Epithelial cell of prostate (primary cell): ENCODE data around the gene RAB7B.
A peak's percentile ranks its signal among the peaks of the same experiment; 100 is the strongest.
"Not testable (repeated sequence)": the region's sequence is repeated elsewhere in the genome, so short reads cannot be mapped to it uniquely, and the experiment has no call there.

Experiments used
- DNase-seq: peaks from one replicate; pipeline ENCODE4 v3.0.0-alpha.2; 2011; ENCODE audit warnings: low read depth, low spot score
- H3K27ac ChIP-seq: fragments of 450-650 bp; 2 replicates; pipeline ENCODE4 v1.5.1; 2017; ENCODE audit warnings: mild to moderate bottlenecking

Gene RAB7B

DNA sequence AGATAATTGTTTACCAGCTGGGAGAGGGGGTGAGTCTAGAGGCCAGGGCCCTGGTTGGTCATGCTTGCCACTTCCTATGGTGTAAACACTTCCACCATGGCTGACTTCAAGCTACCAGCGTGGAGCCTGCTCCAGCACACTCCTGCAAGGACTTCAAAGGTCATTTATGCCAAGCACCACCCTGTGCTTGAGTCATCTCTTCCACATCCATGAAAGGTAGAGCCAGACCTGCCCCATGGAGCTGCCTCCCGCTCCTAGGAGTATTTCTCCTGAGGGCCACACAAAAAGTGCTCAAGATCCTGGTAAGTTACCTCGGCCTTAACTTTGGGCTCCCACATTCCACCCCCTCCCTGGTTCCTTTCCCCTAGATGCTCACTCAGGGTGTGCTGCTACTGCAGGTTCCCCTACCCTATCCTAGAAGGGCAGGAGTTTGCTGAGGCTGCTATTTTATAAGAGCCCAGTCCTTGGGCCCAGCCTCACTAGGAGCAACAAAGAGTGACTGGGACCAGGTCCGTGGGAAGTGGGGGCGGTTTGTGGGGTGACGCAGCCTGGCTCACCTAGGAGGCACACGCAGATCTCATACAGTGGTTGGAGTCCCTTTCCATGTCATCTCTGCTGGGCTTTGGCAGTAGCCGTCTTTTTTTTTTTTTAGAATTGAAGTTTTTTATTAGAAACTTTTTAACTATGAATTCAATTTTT is 2.4 kb downstream of the RAB7B start:
- no peak for DNase-seq
- H3K27ac ChIP-seq = peak overlapping the region; percentile 86

DNA sequence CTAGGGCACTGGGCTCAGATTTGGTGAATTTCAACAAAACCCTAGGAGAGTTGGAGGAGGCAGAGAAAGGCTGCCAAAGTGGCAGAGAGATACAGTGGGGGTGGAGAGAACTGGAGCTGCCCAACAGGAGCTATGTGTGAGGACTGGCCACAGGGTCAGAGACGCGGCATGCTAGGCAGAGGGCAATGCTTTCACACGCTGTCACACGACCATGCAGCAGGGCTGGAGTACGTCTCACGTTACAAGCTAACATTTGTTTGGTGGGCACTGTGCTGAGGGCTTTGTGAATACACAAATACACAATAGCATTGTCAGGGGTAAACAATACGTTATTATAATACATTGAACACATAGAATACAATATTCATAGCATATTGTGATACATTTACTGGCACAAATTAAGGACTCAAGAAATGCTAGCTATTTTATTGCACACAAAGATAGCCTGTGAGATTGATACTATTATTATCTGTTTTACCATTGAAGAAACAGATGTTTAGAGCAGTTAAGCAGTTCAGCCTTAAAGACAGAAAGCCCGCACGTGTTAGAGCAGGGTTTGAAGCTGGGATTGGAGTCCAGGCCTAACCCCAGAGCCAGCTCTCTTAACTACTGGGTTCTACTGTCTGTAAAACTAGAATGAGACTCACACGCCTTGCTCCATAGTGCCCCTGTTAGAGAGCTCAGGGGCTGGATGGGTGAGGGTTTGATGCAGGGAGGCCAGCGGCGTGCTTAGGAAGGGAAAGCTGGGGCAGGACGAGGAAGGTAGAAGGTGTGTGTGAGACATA is 4.5 kb downstream of the RAB7B start:
- DNase-seq = no peak
- no peak overlapping the region for H3K27ac ChIP-seq

DNA sequence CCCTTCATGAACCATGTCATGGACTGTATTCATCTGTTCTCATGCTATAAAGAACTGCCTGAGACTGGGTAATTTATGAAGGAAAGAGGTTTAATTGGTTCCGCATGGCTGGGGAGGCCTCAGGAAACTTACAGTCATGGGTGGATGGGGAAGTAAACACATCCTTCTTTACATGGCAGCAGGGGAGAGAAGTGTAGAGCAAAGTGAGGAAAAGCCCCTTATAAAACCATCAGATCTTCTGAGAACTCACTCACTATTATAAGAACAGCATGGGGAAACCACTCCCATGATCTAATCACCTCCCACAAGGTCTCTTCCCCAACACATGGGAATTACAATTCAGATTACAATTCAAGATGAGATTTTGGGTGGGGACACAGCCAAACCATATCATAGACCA is 6.6 kb downstream of the RAB7B start:
- DNase-seq, H3K27ac ChIP-seq: not testable (repeated sequence)

DNA sequence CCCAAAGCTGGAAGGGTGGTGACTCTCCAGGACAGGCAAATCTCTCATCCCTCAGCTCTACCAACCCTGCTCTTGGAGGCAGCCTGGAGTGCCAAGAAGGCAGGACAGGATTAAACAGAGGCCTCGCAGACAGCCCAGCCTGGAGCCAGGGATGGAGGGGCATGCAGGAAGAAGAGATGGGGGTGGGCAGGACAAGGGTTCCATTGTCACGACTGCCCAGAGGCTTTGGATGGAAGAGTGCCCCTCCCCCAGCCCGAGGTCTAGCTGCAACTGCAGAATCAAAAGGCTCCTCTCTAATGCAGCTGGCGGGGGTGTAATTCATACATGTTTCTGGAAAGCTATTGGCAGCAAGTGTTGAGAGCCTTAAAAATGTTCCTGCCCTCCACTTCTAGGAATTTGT is 8.8 kb downstream of the RAB7B start:
- H3K27ac ChIP-seq = no peak overlapping the region
- no peak for DNase-seq

DNA sequence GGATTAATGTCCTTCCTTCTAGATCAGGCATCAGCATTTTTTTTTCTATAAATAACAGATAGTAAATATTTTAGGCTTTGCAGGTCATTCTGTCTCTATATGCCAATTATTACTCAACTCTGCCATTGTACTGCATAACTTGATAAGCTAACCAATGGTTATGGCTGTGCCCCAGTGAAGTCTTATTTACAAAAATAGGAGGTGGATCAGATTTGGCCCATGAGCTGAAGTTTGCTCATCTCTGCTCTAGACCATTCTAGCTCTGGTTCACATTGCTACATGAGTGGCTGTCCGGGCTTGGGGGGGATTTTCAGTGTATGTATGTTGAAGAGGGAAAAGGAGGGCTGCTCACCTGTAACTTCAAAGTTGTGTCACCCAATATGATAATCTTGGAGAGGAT is 10.1 kb downstream of the RAB7B start:
- no peak for DNase-seq
- no peak overlapping the region for H3K27ac ChIP-seq

DNA sequence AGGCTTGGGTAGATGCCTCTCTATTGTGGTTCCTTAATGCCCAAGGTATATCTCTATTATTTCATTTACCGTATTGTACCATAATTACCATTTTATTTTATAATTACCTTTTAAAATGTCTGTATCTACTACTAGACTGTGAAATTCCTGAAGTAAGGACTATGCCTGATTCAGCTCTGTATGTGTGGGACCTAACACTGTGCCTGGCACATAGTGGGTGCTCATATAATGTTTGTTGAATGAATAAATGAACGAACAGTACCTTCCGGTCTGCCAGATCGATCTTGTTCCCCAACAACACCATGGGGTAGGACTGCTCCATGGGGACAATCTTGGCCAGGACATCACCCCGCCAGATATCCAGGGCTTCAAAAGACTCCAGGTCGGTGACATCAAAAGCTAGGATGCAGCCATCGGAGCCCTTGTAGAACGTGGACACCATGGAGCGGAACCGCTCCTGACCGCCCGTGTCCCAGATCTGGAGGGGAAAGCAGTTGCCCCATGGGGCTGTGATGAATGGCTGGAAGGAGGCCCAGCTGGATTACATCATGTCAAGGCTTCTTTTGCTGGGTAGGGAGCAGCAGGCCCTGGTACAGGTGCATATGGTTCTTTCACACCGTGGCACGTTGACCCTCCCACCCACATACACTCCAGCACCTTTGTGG is 10.8 kb downstream of the RAB7B start:
- no peak overlapping the region for H3K27ac ChIP-seq
- no peak for DNase-seq

DNA sequence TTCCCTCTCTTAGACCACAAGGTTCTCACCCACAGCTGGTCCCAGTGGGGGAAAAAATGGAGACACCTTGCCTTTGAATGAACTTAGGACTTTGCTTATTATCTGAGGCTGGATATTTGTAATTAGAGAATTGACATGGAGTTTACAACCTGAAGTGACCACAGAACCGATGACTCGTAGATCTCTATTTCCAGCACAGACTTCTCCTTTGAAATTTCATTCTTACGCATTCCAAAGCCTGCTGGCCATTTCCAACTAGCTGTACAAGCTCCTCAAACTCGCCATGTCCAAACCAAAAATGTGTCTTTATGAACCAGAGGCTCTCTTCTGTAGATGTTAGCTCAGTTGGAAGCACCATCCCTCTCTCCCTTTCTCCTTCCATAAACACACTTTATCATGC is 12.0 kb downstream of the RAB7B start:
- H3K27ac ChIP-seq = no peak overlapping the region
- DNase-seq = no peak

DNA sequence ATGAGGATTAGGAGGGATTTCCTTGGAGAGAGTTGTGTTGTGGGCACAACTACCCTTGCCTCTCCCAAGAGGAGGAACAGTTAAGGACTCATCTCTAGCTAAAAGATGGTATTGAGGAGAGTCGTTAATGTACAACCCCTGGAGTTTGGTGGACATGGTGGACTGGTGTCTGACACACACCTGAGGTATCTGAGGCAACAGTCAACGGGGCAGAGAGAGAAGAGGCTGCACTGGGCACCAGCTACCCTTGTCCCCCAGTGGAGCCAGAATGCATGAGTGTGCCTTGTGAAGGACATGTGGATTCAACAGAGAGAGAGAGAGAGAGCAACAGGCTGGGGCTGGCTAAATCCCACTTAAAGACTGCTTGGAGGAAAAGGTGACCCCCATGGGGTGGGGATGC is 13.0 kb downstream of the RAB7B start:
- no peak for DNase-seq
- H3K27ac ChIP-seq = no peak overlapping the region

DNA sequence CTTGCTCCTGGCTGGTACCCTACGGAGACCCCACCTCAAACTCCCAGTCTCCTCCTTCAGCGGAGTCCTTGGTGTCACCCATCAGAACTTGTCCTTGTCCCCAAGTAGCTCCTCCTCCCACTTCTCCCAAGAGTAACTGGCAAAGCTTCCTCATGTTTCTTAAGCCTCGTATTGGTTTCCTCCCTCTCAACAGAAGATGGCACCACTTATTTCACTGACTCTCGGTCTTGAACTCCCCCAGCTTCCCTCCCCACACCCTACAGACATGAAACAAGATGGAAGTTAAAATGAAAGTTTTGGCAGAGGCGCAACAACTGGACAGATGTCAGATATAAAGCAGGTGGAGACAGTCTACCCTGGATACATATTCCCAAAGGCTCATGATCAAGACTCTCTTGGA is 13.4 kb downstream of the RAB7B start:
- no peak overlapping the region for H3K27ac ChIP-seq
- DNase-seq = no peak

DNA sequence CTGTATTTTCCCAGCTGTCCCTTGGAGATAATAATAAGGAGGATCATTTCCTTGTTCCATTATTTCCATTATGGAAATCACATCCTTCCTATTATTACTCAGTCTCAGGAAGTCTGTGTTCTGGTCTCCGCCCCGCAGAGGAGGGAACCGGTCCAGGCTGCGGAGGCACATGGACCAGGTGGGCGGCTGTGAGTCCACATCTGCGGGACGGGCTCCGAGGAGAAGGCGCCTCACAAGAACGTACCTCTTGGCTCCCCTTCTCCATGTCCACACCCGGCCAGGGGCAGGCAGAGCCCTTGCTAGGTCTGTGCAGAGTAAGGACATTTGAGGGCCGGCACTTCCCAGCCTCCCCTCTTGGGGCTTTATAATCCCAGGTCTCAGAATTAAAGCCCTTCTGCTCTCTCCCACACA is 14.6 kb downstream of the RAB7B start:
- no peak for DNase-seq
- H3K27ac ChIP-seq = no peak overlapping the region

DNA sequence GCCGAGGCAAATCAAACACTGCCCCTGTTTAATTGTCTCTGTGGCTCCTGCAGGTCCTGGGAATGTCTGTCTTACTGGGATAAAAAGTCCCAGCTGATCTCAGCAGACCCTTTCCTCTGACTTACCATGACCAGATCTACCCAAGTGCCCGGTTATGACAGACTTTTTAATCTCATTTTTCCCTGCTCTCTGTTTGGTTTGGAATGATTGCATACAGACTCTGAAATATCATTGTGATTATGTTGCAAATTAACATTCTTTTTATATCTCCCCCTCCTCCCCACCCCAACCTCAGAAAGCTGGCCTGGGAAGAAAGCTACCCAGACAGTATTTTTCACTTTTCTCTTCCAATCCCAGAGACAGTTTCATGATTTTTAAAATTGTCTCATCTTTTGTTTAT is 16.3 kb downstream of the RAB7B start:
- DNase-seq = no peak
- no peak overlapping the region for H3K27ac ChIP-seq

DNA sequence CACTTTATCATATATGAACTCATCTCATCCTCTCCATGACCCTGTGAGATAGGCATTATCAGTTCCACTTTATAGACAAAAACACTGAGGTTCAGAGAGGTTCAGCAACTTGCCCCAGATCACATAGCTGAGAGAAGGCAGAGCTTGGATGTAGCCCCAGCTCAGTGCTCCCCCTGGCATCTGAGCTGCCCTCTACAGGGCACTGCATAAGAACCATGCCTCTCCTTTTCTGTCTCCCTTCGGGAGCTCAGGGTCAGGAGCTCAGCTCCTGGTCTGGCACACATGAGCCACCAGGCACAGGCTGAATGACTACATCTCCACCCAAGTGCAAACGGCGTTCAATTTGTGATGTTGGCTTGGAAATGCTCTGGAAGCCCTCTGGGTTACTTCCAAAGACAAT is 16.9 kb downstream of the RAB7B start:
- DNase-seq = no peak
- no peak overlapping the region for H3K27ac ChIP-seq

DNA sequence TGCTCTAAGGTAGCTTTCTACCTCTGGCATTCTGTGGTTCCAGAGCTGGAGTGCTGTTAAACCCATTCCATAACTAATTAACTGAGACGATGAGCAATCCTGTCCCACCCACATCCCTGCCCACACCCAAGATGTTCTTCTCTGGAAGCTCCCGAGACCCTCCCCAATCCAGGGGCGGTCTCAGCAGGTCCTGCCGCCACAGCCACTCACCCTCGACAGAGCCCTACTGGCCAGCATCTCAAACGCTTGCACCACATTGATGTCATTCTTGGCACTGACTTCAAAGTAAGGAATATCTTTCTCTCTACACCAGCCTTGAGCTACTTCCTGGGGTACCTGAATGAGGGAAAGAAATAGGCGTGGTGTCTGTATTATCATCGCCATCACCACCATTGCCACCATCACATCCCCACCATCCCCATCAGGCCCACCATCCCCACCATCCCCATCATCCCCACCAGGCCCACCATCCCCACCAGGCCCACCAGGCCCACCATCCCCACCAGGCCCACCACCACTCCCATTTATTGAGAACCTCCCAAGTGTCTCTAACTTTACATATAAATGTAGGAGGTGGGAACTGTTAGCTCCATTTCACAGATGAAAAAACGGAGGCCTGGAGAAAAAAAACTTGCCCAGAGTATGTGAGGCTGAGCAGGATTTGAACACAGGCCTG is 17.7 kb downstream of the RAB7B start:
- no peak overlapping the region for H3K27ac ChIP-seq
- DNase-seq = no peak

DNA sequence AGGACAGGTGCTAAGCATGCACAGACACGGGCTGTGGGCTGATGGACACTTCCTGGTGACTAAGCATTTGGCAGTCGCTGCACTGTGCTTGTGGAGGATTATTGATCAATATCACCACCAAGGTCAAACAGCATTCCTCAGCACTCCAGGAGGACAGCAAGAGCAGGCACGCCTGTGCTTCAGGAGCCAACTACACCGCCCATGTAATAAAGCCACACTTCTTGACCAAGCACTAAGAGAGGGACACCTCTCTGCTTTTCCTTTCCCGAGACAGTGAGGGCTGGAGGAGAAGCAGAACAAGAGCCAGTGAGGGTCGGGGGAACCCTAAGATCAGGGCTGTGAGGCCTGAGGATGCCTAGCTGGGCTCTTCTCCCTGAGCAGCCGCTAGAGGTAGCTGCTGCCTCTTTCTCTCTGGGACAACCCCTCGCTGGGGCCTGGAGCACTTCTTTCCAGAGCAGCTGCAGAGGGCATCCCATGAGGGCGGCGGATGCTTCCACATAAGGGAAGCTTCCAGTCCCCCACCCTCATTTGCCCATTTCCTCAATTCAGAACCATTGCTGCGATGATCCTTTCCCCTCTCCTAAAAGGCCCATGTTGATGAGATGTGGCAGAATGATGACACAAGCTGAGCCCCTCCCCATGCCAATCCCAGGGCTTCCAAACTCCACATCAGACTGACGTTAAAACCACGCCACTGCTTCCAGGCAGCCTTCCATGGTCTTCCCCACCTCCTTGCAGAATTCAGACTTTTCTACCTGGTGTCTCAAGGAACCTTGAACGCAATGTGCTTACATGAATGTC is 19.1 kb downstream of the RAB7B start:
- H3K27ac ChIP-seq = peak overlapping the region; percentile 67
- DNase-seq = peak; percentile 88

DNA sequence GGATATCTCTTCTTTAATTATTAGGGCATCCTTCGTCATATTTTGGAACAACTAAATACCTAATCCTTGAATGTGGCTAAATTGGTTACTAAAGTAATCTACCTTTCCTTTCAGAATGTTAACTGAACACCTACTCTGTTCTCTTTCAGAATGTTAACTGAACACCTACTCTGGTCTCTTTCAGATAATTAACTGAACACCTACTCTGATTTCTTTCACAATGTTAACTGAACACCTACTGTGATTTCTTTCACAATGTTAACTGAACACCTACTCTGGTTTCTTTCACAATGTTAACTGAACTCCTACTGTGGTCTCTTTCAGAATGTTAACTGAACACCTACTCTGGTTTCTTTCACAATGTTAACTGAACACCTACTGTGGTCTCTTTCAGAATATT is 21.9 kb downstream of the RAB7B start:
- no peak overlapping the region for H3K27ac ChIP-seq
- no peak for DNase-seq

DNA sequence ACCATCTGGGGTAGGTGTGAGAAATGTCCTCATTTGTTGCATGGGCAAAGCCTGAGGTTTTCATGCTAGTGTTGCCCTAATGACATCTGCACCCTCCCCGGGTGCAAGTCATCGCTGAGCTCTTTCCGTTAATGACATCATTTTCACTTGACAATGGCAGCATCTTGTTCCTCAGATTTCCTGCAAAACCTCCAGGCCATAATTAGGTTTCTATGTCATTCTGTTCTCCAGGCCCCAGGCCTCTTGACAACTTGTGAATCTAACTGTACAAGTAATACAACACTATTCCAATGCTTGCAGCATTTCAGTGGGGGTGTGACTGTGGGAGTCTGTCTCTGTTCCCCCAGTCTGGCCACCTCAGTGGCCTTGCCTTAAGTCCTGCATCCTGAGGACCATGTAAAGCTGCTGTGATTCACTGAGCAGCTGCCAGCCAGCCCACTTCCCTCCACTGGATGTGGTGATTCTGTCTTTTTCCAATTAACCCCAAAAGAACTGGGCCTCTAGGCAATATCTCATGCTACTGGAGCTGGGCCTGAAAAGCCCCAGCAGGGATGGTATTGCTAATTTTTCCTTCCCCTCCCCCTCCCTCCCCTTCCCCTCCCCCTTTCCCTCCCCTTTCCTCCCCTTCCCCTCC is 22.8 kb downstream of the RAB7B start:
- no peak for DNase-seq
- H3K27ac ChIP-seq = no peak overlapping the region

DNA sequence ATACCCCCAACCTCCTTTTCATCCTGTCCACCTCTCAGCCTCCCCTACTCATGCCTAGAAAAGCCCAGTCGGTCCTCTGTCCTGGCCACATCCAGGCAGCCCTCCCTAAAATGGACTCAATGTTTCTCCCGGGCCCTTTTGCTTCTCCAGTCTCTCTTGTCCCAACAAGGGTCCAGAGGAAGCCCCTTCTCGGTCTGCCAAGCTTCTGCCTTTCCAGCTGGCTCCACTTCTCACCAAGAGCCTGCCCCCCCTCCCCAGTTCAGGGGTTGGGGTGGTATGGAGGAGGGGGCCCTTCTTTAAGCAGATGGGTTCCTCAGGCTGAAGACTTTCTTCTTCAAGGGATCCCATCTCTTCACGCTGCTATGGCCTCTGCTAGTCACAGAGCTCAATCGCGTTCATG is 23.9 kb downstream of the RAB7B start:
- H3K27ac ChIP-seq = no peak overlapping the region
- no peak for DNase-seq

DNA sequence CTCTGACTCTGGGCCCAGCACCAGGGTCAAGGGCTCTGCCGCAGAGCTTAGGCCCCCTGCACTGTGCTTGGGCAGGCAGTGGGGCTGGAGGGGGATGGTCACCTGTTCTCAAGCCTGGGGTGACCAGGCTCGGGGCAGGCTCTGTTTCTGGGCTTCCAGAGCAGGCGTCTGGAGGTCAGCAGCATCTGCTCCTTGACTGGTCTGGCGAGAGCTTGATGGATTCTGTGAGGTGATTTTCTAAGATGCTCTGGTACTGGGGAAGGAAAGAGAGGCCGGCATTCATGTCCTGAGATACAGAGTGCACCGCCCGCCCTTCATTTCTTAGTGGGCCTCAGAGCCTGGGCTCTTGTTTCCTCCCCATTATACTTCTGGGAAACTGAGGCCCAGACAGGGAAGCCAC is 24.5 kb downstream of the RAB7B start:
- no peak for DNase-seq
- H3K27ac ChIP-seq = no peak overlapping the region

DNA sequence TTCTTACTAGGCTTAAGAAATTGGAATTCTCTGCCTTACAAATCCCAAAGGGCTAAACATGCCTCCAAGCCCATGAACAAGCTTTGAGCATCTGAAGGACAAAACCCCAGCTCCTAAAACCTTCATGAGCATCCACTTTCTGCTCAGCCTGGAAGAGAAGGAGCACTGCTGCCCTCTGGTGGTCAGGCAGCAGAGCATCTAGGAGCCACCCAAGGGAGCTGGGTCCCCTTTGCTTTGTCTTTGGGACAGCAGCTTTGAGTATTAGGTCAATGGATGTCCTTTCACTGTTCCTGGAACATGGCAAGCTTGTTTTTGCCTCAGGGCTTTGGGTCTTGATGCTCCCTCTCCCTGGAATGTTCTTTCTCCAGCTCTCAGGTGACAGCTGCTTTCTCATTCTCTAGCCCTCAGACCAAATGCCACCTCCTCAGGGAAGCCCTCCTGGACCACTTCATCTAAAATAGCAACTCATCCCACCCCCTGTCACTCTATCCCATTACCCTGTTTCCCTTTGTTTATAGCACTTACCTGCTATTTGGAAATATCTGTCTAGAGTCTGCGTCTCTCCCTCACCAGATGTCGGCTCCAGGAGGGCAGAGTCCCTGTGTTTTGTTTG is 25.7 kb downstream of the RAB7B start:
- no peak for DNase-seq
- H3K27ac ChIP-seq = no peak overlapping the region
